ENCODE results near the gene CYB5R3.

Gene CYB5R3

DNA sequence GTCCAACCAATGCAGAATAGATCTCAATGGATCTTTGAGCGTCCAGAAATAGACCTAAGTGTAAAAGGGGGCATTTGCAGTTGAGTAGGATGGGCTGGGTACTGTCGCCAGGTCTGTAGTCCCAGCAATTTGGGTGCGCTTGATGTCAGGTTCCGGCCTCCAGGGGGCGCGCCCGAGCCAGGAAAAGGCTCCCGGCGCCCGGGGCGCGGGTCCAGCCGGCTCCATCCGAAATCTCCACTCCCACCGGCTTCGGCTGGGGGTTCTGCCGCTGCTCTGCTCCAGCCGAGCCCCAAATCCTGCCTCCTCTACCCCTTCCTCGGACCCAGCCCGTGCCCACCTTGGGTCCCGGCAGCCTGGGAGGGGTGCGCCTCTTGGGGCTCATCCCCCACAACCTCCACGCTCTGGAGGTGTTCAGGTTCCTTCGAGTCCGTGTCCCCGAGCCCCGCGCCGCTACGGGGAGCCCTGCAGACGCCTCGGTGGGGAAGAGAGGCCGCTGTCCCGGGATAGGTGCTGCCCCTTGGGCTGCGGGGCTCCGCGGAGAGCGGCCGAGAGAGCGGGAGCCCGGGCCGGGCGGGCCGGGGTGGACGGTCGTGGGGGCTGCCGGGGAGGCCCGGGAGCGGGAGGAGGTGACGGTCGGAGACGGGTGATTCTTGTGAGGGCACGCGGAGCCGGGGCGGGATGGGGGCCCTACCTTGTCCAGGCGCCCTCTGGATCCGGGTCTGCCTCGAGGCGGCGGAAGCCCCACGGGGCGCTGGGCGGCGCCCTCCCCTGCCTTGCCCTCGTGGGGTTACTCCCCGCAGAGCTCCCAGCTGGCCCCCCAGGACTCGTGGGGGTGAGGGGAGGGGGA lies 13.0 kb upstream of the CYB5R3 start:
- TF ChIP-seq, protein P1, sequence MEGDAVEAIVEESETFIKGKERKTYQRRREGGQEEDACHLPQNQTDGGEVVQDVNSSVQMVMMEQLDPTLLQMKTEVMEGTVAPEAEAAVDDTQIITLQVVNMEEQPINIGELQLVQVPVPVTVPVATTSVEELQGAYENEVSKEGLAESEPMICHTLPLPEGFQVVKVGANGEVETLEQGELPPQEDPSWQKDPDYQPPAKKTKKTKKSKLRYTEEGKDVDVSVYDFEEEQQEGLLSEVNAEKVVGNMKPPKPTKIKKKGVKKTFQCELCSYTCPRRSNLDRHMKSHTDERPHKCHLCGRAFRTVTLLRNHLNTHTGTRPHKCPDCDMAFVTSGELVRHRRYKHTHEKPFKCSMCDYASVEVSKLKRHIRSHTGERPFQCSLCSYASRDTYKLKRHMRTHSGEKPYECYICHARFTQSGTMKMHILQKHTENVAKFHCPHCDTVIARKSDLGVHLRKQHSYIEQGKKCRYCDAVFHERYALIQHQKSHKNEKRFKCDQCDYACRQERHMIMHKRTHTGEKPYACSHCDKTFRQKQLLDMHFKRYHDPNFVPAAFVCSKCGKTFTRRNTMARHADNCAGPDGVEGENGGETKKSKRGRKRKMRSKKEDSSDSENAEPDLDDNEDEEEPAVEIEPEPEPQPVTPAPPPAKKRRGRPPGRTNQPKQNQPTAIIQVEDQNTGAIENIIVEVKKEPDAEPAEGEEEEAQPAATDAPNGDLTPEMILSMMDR (IDR thresholded peaks at IDR 0.05; ENCODE audit: low read depth, low read length, missing control alignments): peak; percentile 82
- H3K4me3 ChIP-seq (ENCODE audit: low read depth, low read length): peak overlapping the region; percentile 69
- no peak for DNase-seq (ENCODE audit: low read depth)

DNA sequence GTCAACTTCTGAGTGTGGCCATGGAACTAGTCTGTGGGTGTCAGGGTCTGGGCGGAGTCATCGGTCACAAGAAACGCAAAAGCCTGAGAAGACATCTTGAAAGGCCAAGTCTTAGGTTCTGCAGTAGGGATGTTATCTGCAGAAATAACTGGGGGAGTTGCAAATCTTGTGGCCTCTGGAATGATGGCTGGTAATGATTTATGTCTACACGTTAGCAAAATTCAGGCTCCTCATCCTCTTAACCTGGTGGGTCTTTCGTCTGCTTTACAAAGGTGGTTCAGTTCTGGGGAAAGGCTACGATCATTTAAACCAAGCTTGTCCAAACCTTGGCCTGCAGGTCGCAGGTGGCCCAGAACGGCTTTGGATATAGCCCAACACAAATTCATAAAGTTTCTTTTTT lies 7.4 kb upstream of the CYB5R3 start:
- no peak for DNase-seq (ENCODE audit: low read depth)
- TF ChIP-seq, protein P1 (IDR thresholded peaks at IDR 0.05; ENCODE audit: low read depth, low read length, missing control alignments): no peak
- no peak overlapping the region for H3K4me3 ChIP-seq (ENCODE audit: low read depth, low read length)

DNA sequence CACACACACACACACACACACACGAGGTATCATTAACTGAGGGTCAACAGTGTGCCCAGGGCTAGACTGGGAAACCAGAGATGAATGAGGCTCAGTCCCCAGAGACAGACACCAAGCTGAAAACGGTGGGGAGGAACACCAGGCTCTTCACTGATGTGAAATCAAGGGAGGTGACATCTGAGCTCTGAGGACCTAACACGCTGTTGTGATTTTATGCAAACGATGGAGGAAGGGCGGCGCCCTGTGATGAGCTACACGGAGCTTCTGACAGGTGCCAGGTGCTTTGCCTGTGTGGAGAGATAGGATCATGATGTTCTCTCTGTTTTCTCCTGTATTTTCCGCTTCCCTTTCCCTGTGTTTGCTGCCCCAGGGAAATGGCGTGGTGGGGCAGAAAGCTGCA lies 6.5 kb upstream of the CYB5R3 start:
- H3K4me3 ChIP-seq (ENCODE audit: low read depth, low read length): no peak overlapping the region
- DNase-seq (ENCODE audit: low read depth): peak; percentile 61

DNA sequence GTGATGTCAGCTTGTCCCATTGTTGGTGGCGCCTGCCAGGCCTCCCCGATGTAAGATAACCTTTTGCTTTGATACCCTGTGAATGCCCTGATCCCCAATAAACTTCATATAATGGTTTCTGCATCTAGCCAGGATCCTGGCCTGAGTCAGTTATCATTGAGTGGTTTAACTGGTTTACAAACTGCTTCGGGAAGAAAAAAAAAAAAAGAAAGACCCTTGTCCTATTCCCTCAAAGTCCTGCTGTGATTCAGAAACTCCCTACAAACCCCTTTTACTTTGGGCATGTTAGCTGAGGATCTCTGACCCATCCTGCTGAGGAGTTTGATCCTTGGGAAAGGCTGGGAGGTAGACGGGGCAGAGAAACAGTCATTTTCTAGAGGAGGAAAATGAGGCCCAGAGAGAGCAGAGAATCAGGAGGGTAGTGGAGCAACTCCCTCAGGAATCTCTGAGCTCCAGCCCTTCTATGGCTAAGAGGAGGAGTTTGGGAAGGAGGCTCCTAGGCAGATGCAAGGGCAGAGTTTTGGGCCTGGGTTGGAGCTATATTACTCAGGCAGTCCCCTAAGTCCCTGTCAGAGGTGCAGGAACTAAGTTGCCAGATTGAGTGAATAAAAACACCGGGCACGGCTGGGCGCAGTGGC lies 5.4 kb upstream of the CYB5R3 start:
- DNase-seq (ENCODE audit: low read depth): no peak
- TF ChIP-seq, protein P1 (IDR thresholded peaks at IDR 0.05; ENCODE audit: low read depth, low read length, missing control alignments): no peak
- no peak overlapping the region for H3K4me3 ChIP-seq (ENCODE audit: low read depth, low read length)

More for the DNA sequence above, 6.5 kb upstream of the CYB5R3 start:
- TF ChIP-seq, protein P1 (IDR thresholded peaks at IDR 0.05; ENCODE audit: low read depth, low read length, missing control alignments): no peak

DNA sequence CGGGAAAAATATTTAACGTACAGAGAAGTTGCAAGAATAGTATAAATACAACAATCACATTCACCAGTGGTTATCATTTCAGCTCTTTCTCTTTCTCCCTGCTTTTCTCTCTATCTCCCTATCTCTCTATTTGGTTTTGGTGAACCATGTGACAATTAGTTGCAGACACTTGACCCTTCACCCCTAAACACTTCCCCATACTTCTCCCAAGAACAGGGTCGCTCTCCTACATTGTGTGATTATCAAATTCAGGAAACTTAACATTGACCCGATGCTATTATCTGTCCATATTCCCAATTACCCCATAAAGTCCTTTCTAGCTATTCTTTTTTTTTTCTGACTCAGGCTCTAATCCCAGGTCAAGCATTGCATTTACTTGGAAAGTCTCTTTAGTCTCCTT lies 4.8 kb upstream of the CYB5R3 start:
- TF ChIP-seq, protein P1 (IDR thresholded peaks at IDR 0.05; ENCODE audit: low read depth, low read length, missing control alignments): no peak
- no peak overlapping the region for H3K4me3 ChIP-seq (ENCODE audit: low read depth, low read length)
- DNase-seq (ENCODE audit: low read depth): no peak

DNA sequence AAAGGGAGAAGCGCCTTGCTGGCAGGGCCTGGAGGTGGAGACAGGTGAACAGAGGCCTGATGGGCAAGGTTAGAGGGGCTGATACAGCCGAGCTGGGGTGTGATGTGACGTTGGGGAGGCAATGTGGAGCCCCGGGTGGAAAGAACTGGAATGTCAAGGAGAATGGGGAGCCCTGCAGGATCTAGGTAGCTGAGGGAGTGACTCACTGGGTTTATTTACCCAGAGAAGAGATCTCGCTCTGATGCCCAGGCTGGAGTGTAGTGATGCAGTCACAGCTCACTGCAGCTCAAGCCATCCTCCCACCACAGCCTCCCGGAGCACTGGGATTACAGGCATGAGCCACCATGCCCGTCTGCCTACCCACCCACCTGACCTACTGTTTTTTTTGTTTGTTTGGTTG lies 1.9 kb upstream of the CYB5R3 start:
- no peak overlapping the region for H3K4me3 ChIP-seq (ENCODE audit: low read depth, low read length)
- TF ChIP-seq, protein P1 (IDR thresholded peaks at IDR 0.05; ENCODE audit: low read depth, low read length, missing control alignments): no peak
- DNase-seq (ENCODE audit: low read depth): no peak
